Central memory CD4-positive, alpha-beta T cell (primary cell): Measurements from ENCODE around the gene FGGY.

ENCODE experiments used
- DNase-seq: peaks from one replicate; pipeline ENCODE4 v3.0.0; 2022

Gene FGGY

DNA sequence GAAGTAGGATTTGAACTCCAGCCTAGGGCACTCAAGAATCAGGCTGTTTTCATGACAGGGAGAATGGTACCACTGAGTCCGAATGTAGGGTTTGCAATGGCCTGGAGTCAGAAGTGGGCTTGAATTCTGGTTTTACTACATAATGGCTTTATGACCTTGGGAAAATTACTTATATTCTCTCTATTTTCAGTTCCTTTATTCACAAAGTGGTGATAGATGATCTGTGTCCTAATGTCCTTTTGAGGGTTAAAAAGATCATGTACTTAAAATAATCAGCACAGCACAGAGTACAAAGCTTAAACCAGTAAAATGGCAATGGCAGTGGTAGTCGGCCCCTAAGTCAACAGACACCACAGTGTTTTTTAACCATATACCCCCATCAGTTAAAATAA lies 454.1 kb downstream of the FGGY start:
- DNase-seq: no peak

- no peak for DNase-seq
These were observed 454.9 kb downstream of the FGGY start for GRCh38 chr1:59751801-59752200.

DNA sequence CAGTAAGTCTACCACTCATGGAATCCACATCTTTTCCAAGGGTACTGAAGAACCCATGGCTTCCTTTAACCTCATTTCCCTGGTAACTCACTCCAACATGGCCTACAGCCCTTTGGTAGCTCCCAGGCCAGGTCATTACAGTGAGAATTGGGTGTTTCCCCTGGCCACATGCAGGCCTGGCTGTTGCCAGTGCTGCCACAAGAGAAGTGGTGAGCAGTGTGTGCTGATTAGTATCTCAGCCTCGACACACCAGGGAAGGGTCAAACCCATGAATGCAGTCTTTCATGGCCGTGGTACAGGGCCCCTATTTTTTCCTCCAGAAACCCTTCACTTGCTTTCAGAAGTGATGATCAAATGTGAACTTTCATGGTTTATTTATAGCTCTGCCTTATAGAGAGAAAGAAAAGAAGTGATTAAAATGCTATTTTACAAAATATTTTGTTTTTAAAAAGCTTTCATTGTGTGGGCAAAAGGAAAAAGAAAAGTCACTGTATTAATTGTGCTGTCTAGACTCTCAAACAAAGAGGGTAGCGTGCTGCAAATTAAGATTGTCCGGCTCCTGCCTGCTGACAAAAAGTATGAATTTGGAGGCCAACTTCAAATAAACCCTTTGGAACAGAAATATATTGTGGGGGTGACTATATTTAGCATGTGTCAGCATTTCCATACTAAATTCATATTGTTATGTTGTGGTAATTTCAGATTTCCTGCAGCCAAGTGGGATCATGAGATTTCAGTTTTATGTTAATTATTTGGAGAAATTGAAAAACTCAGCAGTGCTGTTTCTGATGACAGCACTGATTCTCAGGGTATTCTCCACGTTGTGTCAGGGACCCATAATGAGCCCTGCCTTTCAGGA lies 455.9 kb downstream of the FGGY start:
- no peak for DNase-seq

- DNase-seq: no peak
These were observed 458.3 kb downstream of the FGGY start for GRCh38 chr1:59755069-59755685.

- DNase-seq: no peak
These were observed 460.4 kb downstream of the FGGY start for GRCh38 chr1:59757197-59757747.

DNA sequence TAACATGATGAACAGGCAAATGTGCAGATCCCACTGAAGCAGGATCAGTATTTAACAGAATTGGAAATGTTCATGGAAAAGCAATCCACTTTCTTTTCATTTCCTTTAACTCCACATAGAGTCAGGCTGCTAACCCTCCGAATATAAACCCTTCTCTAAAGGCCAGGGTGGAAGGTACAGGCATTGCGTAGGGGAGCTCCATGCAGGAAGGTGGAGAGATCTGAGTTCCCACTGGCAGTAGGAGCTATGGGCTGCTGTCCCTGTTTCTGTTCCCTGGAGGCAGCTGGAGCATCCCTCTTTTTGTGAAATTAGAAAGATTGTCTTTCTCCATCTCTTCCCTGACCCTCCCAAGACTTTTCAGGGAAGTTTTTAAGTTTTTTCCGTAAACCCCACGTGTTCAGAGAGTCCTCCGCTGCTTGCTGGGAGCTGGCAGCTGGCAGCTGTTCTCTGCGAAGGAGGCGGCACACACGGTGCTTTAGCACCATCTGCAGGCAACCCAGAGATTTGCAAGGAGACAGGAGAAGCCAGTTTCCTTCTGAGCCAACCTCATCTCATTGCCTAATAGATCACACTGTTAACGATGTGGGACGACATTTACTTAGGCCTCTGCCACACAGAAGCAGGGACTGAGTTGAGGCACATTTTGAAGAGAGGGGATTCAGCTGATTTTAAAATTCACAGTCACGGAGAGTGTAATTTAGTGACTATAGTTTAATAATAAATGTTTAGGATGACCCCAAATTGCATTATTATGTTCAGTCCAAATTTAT lies 462.4 kb downstream of the FGGY start:
- peak; percentile 43 for DNase-seq

DNA sequence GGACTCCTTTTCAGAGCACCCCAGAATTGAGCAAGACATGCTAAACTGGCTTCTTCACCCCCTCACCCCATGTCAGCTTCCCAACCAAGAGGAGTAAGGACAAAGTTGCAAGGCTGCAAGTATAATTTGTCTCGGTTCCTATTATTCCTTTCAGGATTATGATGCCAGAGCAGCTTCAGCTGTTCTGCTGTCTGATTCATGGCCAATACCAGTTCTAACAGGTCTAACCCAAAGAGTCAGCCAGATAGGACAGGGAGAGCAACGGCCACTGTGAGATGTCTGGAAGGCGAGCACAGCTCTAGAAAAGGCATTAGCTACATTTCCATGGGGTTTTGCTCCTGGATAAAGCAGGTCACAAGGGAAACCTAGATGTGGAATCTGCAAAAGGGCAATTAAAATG lies 464.5 kb downstream of the FGGY start:
- DNase-seq: no peak

DNA sequence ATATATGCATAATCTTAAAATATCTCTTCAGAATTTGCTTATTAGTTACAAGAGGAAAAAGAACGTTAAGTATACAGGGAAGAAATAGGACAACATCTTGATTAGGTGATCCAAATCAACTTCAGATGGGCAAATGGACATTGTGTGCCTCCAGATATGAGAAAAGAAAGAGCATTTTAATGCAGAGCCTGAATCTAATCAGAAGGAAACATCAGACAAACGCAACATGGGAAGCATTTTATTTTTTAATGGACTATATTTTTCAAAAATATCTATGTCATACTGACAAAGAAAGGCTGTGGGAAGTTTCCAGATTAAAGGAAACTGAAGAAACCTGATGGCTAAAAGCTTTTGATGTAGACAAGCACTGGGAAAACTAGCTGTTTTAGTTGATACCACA lies 466.5 kb downstream of the FGGY start:
- no peak for DNase-seq

- no peak for DNase-seq
These were observed 468.3 kb downstream of the FGGY start for GRCh38 chr1:59765011-59765730.

DNA sequence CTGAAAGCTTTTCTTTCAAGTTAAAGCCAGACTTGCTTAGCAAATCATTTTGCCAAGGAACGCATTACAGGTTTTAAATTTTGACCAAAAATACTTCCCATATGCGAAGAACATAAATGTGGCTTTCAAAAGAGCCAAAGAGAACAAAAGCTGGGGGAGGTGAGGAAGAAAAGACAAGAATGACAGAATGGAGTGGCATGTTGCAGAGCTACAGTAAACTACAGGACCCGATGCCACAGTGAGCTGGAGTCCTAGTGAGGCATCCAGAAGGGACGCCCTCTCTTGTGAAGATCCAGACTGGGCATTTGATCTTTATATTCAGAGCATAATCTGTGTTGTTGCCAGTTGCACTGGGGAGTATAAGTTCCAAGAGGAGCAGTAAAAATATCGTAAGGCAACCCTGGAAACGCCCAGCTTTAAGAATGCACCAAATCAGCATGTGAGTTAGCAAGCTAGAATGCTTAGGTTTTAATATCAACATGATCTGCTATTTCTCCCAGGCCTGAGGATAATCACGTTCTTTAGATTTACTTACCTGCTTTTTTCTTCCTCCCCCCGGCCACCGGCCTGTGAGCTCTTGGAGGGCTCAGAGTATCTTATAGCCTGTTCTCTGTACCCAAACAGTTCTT lies 469.4 kb downstream of the FGGY start:
- DNase-seq: no peak

DNA sequence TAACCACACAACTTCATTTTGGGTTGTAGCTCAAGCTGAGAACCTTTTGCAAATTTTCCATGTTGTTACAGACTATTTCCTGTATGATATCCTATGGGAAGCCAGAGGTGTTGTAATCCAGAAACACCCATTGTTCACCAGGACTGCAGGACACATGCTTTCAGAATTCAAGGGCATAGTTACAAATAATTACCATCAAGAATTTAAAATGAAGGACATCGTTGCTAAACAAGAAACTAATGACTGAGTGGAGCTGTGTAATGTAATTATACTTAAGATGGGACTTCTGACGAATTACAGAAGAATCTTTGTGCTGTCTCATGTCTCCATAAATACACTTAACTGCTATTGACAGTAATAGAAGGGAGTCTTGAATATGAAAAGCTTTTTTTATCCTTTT lies 470.2 kb downstream of the FGGY start:
- no peak for DNase-seq

DNA sequence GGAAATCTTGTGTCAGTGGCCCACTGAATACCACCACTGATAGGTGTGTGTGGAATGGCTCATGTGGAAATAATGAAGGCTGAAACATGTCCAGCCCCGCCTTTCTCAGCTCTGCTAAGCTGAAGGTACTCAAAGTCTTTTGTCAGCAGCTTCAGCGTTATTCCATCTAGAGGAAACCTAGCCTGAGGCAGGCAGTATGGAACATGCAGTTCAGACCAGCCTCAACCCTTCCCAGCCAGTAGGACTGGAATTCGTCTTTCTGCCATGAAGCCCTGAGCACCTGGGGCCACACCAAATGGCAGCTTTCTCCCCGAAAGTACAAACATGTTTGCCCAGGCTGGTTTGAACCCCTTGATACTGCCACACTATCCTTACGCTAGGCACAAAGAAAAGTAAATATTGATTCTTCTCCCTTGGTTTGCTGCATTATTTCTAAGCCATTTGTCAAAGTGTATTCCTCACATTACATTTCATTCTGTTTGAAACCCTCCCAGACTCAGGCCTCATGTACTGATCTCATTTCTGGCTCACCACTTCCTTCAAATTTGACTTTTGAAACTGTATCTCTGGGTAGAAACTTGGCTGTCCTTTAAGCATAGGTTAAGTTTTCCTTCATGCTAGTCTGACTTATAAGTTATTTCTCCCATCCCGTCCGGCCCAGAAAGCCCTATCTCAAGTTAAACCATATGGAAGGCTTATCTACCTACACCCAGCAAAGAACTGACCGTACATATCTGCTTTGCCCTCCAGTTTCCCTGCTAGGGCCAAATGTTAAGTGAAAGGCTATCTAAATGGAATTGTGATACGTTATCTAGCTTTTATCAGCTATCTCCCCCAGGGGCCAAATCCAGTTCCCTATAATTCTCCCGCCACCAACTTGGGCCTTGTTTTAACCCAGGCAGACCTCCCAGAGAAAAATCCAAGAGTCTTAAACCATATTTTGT lies 472.2 kb downstream of the FGGY start:
- DNase-seq: no peak

DNA sequence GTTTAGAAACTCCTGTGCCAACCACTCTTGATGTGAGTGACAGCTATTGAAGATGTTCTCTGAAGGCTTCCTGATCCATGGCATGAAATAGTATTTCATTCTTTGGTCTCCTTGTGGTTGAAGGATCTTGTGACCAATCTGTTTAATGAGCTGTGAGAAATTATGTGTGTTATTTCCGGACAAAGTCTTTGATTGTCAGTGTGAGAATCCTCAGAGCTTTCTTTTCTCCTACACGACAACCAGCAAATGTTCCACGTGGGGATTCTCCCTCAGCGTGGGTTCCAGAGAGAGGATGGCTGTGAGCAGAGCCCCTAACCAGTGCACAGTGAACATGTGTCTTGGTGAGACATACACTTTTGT lies 472.8 kb downstream of the FGGY start:
- no peak for DNase-seq

DNA sequence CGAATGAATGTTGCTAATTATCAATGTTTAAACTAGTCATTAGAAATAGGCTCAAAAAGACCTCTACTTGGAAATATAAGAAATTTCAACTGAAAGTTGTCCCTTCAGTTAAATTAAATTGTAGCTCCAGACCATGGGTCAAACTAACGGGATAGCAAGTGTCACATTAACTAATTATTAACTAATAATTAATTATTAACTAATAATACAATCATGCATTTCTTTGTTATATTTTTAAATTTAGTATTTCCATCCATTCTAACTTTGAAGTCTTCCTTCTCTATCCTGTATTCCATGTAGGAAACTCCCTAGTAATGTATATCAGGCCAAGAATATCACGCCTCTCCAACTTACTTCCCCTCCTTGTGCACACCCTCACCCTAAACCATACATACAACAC lies 474.5 kb downstream of the FGGY start:
- DNase-seq: no peak

DNA sequence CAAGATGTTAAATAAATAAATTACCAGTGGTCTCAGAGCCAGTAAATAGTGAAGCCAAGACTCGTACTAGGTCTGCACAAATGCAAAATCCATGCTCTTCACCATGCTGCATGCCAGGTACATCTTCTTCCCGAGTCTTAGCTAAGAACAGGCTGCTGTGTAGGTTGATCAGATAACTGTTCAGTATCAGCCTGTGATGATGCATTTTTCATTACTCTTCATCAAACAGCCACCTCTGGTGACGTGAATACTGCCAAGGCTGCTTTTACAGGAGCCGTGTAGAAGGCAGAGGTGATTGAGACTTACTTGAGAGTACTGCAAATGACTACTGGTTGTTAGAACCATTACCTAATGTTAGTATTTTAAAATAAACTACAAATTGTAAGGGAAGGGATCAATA lies 478.6 kb downstream of the FGGY start:
- no peak for DNase-seq

DNA sequence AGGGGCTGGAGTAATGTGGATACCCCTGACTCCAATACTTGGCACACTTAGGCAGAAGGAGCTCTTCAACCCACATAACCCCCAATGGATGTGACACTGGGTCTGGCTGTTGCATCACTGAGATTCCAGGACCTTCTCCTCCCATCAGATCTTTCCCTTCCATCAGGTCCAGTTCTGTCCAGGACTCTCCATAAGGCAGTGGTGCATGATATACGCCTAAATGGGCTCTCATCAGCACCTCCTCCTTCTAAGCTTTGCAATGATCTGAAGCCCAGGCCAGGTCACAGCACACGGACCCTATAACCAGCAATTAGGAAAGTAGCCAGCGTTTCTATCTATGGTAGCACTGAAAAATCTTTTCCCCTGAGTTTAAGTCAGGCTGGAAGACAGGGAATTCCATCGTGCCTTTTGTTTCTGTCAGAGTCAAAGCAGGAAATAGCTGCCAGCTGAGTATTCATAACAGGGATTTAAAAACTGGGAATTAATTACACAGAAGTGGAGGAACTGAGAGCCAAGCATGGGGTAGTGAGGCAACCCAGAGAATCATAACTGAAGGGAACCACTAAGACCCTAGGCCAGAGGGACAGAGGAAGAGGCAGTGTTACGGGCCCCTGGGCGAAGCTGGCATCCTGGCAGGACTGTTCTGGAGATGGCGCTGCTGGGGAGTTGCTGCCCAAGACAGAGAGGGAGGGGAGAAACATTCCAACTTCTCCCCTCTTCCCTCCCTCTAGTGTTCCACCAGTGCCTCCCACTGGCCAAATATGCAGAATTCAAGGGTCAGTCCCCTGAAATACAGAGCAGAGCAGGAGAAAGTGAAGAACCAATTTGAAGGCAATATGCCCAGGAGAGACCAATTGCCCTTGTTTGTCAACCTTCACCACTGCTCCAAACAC lies 480.3 kb downstream of the FGGY start:
- DNase-seq: no peak

DNA sequence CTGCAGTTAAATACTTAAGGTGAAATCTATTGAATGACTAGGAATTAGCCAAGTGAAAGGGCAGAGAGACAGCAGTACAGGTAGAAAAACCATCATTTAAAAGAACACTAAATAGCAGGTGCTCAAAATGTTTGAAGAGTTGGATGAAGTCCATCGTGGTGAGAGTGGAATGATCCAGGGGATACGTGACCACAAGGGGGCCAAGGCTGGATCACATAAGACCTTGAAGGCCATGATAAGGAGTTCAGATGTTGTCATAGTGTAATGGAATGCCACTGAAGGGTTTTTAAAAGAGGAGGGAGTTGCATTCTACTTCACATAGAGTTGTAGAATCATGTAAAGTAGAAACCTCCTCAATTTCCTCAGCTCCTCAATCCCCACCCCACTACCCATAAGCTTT lies 483.1 kb downstream of the FGGY start:
- DNase-seq: no peak

- no peak for DNase-seq
These were observed 491.9 kb downstream of the FGGY start for GRCh38 chr1:59788825-59789224.

GRCh38 chr1:59798600-59798999 lies 501.7 kb downstream of the FGGY start:
- no peak for DNase-seq

- DNase-seq: no peak
These were observed 506.7 kb downstream of the FGGY start for GRCh38 chr1:59803458-59804038.
